OCI-LY7 (cell line): ENCODE data around the gene BSND. TPM values are rescaled to one million over a fixed set of nuclear protein-coding genes. Genes with fewer than 3 reads are reported as not detected.

ENCODE experiments used
- BruUV-seq: library from RNA; stranded (reverse); fragments of 400-500 nt; replicated peaks from 2 replicates; lab custom pipeline; 2021; lab: Mats Ljungman, UMichigan
- CTCF ChIA-PET: fragments of 300-600 bp; sonication (Branson Sonifier 250); formaldehyde crosslinking; loops from one replicate; lab custom pipeline; 2022; ENCODE audit warnings: antibody characterized with exemption; ENCODE audit not compliant: unreplicated experiment; lab: Charles Lee
- POLR2A ChIA-PET: fragments of 300-600 bp; sonication (Branson Sonifier 250); formaldehyde crosslinking; loops from one replicate; lab custom pipeline; 2022; ENCODE audit warnings: antibody characterized with exemption; lab: Charles Lee
- DNase-seq: peaks from one replicate; pipeline ENCODE4 v3.0.0-alpha.2; 2015; ENCODE audit warnings: low spot score
- H2AFZ ChIP-seq: fragments of 200-600 bp; sonication (generic), shearing (Covaris generic); 2 replicates; pipeline ENCODE4 v1.6.1; 2014; ENCODE audit warnings: mild to moderate bottlenecking, antibody characterized with exemption, low read length, moderate library complexity
- H3K27ac ChIP-seq: fragments of 200-600 bp; sonication (generic); 2 replicates; pipeline ENCODE4 v1.5.1; 2014; ENCODE audit warnings: mixed run types, low read depth, mild to moderate bottlenecking, moderate library complexity, low read length, inconsistent platforms; ENCODE audit not compliant: poor library complexity, severe bottlenecking
- H3K36me3 ChIP-seq: fragments of 200-600 bp; sonication (generic); 2 replicates; pipeline ENCODE4 v1.6.1; 2014; ENCODE audit warnings: mild to moderate bottlenecking, antibody characterized with exemption, low read length, moderate library complexity, mixed read lengths; ENCODE audit not compliant: insufficient read depth
- H3K4me1 ChIP-seq: fragments of 200-600 bp; sonication (generic); 2 replicates; pipeline ENCODE4 v1.5.1; 2014; ENCODE audit warnings: mild to moderate bottlenecking, low read length; ENCODE audit not compliant: insufficient read depth, poor library complexity, severe bottlenecking
- H3K4me2 ChIP-seq: fragments of 200-600 bp; sonication (generic); 2 replicates; pipeline ENCODE4 v1.6.1; 2014; ENCODE audit warnings: mild to moderate bottlenecking, low read length
- H3K4me3 ChIP-seq: fragments of 200-600 bp; sonication (generic); 2 replicates; pipeline ENCODE4 v1.5.1; 2014; ENCODE audit warnings: mild to moderate bottlenecking, low read depth, low read length; ENCODE audit not compliant: poor library complexity, severe bottlenecking
- H3K79me2 ChIP-seq: fragments of 200-600 bp; sonication (generic); 2 replicates; pipeline ENCODE4 v1.6.1; 2016; ENCODE audit warnings: low read depth, mild to moderate bottlenecking, low read length, moderate library complexity, mixed read lengths; ENCODE audit not compliant: insufficient read depth
- H3K9me2 ChIP-seq: fragments of 200-600 bp; sonication (generic); 2 replicates; pipeline ENCODE4 v1.6.1; 2016; ENCODE audit warnings: mild to moderate bottlenecking, low read length, mixed read lengths; ENCODE audit not compliant: insufficient read depth
- H3K9me3 ChIP-seq: fragments of 200-600 bp; sonication (generic); 2 replicates; pipeline ENCODE4 v1.6.1; 2014; ENCODE audit warnings: mild to moderate bottlenecking, mixed run types, low read length, mixed read lengths
- H4K20me1 ChIP-seq: fragments of 200-600 bp; sonication (generic); 2 replicates; pipeline ENCODE4 v1.6.1; 2014; ENCODE audit warnings: mild to moderate bottlenecking, antibody characterized with exemption, low read length, moderate library complexity, mixed read lengths; ENCODE audit not compliant: insufficient read depth
- CTCF ChIP-seq: fragments of 200-600 bp; sonication (generic); conservative IDR thresholded peaks from 2 replicates; pipeline ENCODE4 v1.5.1; 2014; ENCODE audit warnings: mild to moderate bottlenecking, antibody characterized with exemption, low read length, moderate library complexity, mixed read lengths
- EZH2phosphoT487 ChIP-seq: fragments of 200-600 bp; sonication (generic); IDR thresholded peaks from 2 replicates; pipeline ENCODE4 v1.6.1; 2018; ENCODE audit warnings: low read depth, borderline replicate concordance, mild to moderate bottlenecking, mixed run types, antibody characterized with exemption, low read length, moderate library complexity, mixed read lengths
- intact Hi-C: fragments of 100-400 bp; cut with micrococcal nuclease; formaldehyde crosslinking; loops from one replicate; pipeline ENCODE4 v1.10.0; 2022; ENCODE audit not compliant: unreplicated experiment
- total RNA-seq, 2 experiments: library from RNA; depleted of rRNA in 1 of 2; stranded (reverse); fragments of >200 nt in 1 of 2; shearing (Covaris generic) in 1 of 2; gene quantifications; 2 replicates each; pipeline ENCODE4 v1.2.3, GENCODE V29; 2014 to 2022

BSND gene
- total RNA-seq, 2 experiments from 2014 or later, result not detected

- no peak overlapping the region for H2AFZ ChIP-seq
- DNase-seq, result no peak
- no peak overlapping the region for H3K4me3 ChIP-seq
- H4K20me1 ChIP-seq, result no peaks in the 10 kb centered on the region
- H3K4me1 ChIP-seq, result no peaks in the 10 kb centered on the region
- BruUV-seq, result no TSS peak
- intact Hi-C loops, result no loop called here
- H3K36me3 ChIP-seq, result no peaks in the 10 kb centered on the region
- H3K79me2 ChIP-seq, result no peaks in the 10 kb centered on the region
- TF ChIP-seq EZH2phosphoT487 (no peak), CTCF (no peak)
- H3K4me2 ChIP-seq, result no peak overlapping the region
- H3K9me3 ChIP-seq, result no peaks in the 10 kb centered on the region
- no peaks in the 10 kb centered on the region for H3K9me2 ChIP-seq
- H3K27ac ChIP-seq, result no peak overlapping the region
- CTCF ChIA-PET, result no interaction called here
- POLR2A ChIA-PET, result interaction anchor here (0.7 to 0.8 kb wide), 3 partner anchors 9 to 105 kb away, joined by 3 read pairs; no protein-coding TSS in a partner anchor
Observed at GRCh38 chr1:54993140-54993539, 5.6 kb upstream of the BSND start.

- Histone ChIP-seq H3K4me3 (no peak overlapping the region), H3K4me2 (no peak overlapping the region), H3K9me2 (no peaks in the 10 kb centered on the region), H3K79me2 (no peaks in the 10 kb centered on the region), H4K20me1 (no peaks in the 10 kb centered on the region), H2AFZ (no peak overlapping the region), H3K9me3 (no peaks in the 10 kb centered on the region), H3K4me1 (no peaks in the 10 kb centered on the region), H3K36me3 (no peaks in the 10 kb centered on the region), H3K27ac (no peak overlapping the region)
- no TSS peak for BruUV-seq
- CTCF ChIA-PET, result no interaction called here
- intact Hi-C loops, result no loop called here
- POLR2A ChIA-PET, result no interaction called here
- TF ChIP-seq CTCF (no peak), EZH2phosphoT487 (no peak)
- DNase-seq, result no peak
Observed at GRCh38 chr1:54994355-54994990, 4.3 kb upstream of the BSND start.

- H3K4me2 ChIP-seq, result no peak overlapping the region
- no TSS peak for BruUV-seq
- no peaks in the 10 kb centered on the region for H3K36me3 ChIP-seq
- no peak for TF ChIP-seq EZH2phosphoT487
- TF ChIP-seq CTCF, result no peak
- DNase-seq, result no peak
- H3K4me3 ChIP-seq, result no peak overlapping the region
- no peaks in the 10 kb centered on the region for H3K9me3 ChIP-seq
- H4K20me1 ChIP-seq, result no peaks in the 10 kb centered on the region
- no peaks in the 10 kb centered on the region for H3K79me2 ChIP-seq
- no peak overlapping the region for H2AFZ ChIP-seq
- CTCF ChIA-PET, result no interaction called here
- H3K9me2 ChIP-seq, result no peaks in the 10 kb centered on the region
- intact Hi-C loops, result no loop called here
- no peaks in the 10 kb centered on the region for H3K4me1 ChIP-seq
- H3K27ac ChIP-seq, result no peak overlapping the region
- POLR2A ChIA-PET, result no interaction called here
Observed at GRCh38 chr1:54995013-54995760, 3.5 kb upstream of the BSND start.
